GM19099 (cell line): Measurements from ENCODE around the gene NME4.

ENCODE experiments used
- POLR2A ChIP-seq: IDR thresholded peaks from 3 replicates; pipeline ENCODE4 v1.6.1; 2011; ENCODE audit warnings: low read depth; ENCODE audit not compliant: insufficient read length; ENCODE audit errors: extremely low read depth

The NME4 gene

DNA sequence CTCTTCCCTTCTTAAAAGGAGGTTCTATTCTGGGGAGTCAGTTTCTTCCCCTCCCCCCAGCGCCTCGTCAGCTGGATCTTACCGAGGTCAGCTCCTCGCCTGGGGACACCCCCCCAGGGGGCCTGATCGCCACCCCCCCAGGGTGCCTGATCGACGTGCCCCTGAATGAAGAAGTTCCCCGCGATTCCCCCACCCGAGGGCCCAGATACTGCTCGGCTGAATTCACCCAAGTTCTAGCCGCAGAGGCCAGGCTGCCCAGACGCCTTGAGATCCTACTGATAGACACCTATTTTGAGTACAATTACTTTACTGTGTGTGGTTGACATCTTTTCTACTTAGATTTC, 29.9 kb downstream of the NME4 start:
- no peak for TF ChIP-seq POLR2A

DNA sequence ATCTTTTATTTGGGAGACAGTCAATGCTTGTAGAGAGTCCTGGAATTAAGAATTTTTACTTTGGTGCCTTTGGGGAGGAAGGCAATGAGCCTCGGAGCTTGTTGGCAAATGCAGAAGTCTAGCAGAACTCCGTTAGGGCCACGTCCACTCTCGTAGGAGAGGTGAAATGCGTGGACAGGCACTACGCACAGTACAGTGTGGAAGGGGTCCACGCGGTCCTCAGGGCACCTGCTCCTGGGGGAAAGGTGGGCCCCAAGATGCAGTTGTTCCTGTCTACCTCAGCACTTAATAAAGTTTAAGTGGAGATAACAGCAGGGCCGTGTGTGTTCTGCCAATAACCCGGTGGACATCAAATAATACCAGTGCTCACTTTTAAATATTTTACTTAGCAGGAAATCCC, 30.3 kb downstream of the NME4 start:
- TF ChIP-seq POLR2A, result no peak

DNA sequence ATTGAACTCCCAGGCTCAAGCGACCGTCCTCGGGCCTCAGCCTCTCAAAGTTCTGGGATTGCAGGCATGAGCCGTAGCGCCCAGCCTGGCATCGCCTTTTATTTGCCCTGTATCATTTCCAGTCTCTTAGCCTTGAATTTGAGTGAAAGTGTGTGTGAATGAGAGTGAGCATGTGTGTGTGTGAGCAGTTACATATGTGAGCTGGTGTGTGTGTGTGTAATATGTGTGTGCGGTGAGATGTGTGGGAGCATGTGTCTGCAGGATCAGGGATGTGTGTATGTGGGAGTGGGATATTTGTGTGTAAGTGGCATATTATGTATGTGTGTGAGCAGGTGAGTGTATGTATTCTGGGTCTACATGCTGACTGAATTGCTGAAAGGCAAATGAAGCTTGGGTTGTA, 33.9 kb downstream of the NME4 start:
- no peak for TF ChIP-seq POLR2A

DNA sequence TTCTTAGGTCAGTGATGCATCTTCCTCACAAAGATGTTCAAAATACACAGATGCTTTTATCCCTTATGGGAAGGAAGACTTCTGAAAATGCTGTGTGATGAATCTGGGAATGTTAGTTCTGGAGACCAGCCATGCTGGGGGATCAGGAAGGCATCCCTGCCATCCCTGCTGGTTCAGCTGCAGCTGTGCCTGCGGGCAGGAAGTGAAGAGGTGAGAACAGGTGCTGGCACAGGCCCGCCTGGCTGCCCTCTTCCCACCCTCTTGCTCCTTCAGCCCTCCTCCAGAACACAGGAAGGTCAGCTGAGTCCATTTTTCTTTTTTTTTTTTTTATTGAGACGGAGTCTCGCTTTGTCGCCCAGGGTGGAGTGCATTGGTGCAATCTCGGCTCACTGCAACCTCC, 43.6 kb downstream of the NME4 start:
- TF ChIP-seq POLR2A, result no peak

DNA sequence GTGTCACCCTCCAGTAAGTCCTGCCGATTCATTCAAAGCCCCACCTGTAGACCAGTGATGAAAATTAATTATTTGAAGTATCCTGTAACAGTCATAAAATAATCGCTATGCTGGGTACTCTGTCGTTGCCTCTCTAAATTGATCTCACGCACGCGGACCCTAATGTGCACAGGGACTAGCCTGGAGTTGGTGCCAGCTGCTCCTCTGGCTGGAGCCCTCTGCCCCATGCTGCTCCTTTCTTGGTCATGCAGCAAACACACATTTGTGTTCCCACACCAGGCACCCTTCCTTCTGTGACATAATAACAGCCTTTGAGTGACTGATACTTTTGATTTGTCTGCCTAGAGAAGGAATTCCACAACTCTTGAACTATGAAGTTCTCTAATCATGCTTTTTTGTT, 44.4 kb downstream of the NME4 start:
- no peak for TF ChIP-seq POLR2A

GRCh38 chr16:442976-443375, 46.0 kb downstream of the NME4 start:
- no peak for TF ChIP-seq POLR2A

DNA sequence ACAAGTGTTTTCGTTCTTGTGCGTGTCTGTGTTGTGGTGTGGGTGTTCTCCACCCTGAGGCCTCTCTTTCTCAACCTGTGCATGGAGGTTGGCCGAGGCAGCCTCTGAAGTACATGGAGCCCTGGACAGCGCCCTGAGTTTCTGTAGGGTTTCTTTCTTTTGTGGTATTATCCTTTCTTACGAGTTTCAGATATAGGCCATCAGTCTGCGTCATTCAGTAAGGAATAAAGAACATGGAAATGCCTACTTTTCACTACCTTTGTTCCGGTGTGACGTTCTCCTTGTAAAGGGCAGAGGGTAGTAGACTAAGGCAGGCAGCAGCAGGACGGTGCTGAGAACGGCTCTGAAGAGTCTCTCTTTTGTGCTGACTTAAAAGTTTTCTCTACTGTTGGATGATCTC, 47.0 kb downstream of the NME4 start:
- TF ChIP-seq POLR2A, result no peak

DNA sequence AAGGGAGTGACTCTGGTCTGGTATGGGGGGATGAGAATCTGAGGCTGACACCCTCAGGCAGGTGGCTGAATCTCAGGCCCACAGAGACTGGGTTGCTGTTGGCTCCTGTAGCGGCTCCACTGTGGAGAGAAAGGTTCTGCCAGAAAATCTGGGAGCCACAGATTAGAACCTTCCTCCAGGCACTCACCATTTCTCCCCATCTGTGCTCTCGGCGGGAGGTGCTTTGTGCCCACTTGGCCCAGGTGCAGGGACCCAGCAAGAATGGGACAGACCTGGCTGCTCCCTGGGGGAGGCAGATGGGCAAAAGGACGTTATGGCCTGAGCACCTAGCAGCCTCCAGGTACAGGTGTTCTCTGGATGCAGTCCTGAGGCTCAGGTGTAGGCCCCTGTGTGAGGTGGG, 48.6 kb downstream of the NME4 start:
- TF ChIP-seq POLR2A, result no peak
